ENCODE results near the gene ASS1.
"Not testable (repeated sequence)": the region's sequence is repeated elsewhere in the genome, so short reads cannot be mapped to it uniquely, and the experiment has no call there.

ASS1 gene

GRCh38 chr9:130432796-130433167, 12.0 kb upstream of the ASS1 start:
- Histone ChIP-seq H3K27me3 (ENCODE audit: control insufficient read depth in 2 of 2, insufficient read depth in 2 of 2, low read length in 2 of 2) (peaks cover 12 to 13% of the 10 kb centered on the region in 2 donors), H3K4me3 (ENCODE audit: low read length in 2 of 2) (no peak overlapping the region), H3K9ac (ENCODE audit: low read depth in 1 of 2, low read length in 2 of 2) (peak overlapping the region in 1 of 2 donors; percentile 43)

GRCh38 chr9:130433168-130433946, 11.4 kb upstream of the ASS1 start:
- H3K9me3 ChIP-seq (ENCODE audit: control insufficient read depth in 2 of 2, low read length in 2 of 2): no peaks in the 10 kb centered on the region
- H3K27me3 ChIP-seq (ENCODE audit: control insufficient read depth in 2 of 2, insufficient read depth in 2 of 2, low read length in 2 of 2): peaks cover 12 to 13% of the 10 kb centered on the region in 2 donors
- H3K4me3 ChIP-seq (ENCODE audit: low read length in 2 of 2): peak overlapping the region in 1 of 2 donors; percentile 13
- H3K27ac ChIP-seq (ENCODE audit: low read depth in 2 of 2, low read length in 2 of 2): no peak overlapping the region
- no peaks in the 10 kb centered on the region for H3K36me3 ChIP-seq (ENCODE audit: control insufficient read depth in 2 of 2, insufficient read depth in 2 of 2, low read length in 2 of 2)
- H3K9ac ChIP-seq (ENCODE audit: low read depth in 1 of 2, low read length in 2 of 2): peak overlapping the region in 1 of 2 donors; percentile 43
- peaks cover 6 to 12% of the 10 kb centered on the region in 2 donors for H3K4me1 ChIP-seq (ENCODE audit: control insufficient read depth in 2 of 2, insufficient read depth in 2 of 2, low read length in 2 of 2)

More at GRCh38 chr9:130432796-130433167, 12.0 kb upstream of the ASS1 start:
- Histone ChIP-seq H3K27ac (ENCODE audit: low read depth in 2 of 2, low read length in 2 of 2) (no peak overlapping the region), H3K36me3 (ENCODE audit: control insufficient read depth in 2 of 2, insufficient read depth in 2 of 2, low read length in 2 of 2) (no peaks in the 10 kb centered on the region), H3K9me3 (ENCODE audit: control insufficient read depth in 2 of 2, low read length in 2 of 2) (no peaks in the 10 kb centered on the region), H3K4me1 (ENCODE audit: control insufficient read depth in 2 of 2, insufficient read depth in 2 of 2, low read length in 2 of 2) (peaks cover 6 to 12% of the 10 kb centered on the region in 2 donors)

GRCh38 chr9:130433947-130434262, 10.9 kb upstream of the ASS1 start:
- H3K9ac ChIP-seq (ENCODE audit: low read depth in 1 of 2, low read length in 2 of 2): no peak overlapping the region
- H3K27me3 ChIP-seq (ENCODE audit: control insufficient read depth in 2 of 2, insufficient read depth in 2 of 2, low read length in 2 of 2): peaks cover 12 to 13% of the 10 kb centered on the region in 2 donors
- H3K4me1 ChIP-seq (ENCODE audit: control insufficient read depth in 2 of 2, insufficient read depth in 2 of 2, low read length in 2 of 2): peaks cover 6 to 12% of the 10 kb centered on the region in 2 donors
- no peak overlapping the region for H3K27ac ChIP-seq (ENCODE audit: low read depth in 2 of 2, low read length in 2 of 2)
- H3K36me3 ChIP-seq (ENCODE audit: control insufficient read depth in 2 of 2, insufficient read depth in 2 of 2, low read length in 2 of 2): no peaks in the 10 kb centered on the region
- no peak overlapping the region for H3K4me3 ChIP-seq (ENCODE audit: low read length in 2 of 2)
- H3K9me3 ChIP-seq (ENCODE audit: control insufficient read depth in 2 of 2, low read length in 2 of 2): no peaks in the 10 kb centered on the region

GRCh38 chr9:130434656-130435055, 10.1 kb upstream of the ASS1 start:
- peaks cover 12 to 13% of the 10 kb centered on the region in 2 donors for H3K27me3 ChIP-seq (ENCODE audit: control insufficient read depth in 2 of 2, insufficient read depth in 2 of 2, low read length in 2 of 2)
- not testable (repeated sequence) for H3K9ac ChIP-seq (ENCODE audit: low read depth in 1 of 2, low read length in 2 of 2); H3K9me3 ChIP-seq (ENCODE audit: control insufficient read depth in 2 of 2, low read length in 2 of 2); H3K36me3 ChIP-seq (ENCODE audit: control insufficient read depth in 2 of 2, insufficient read depth in 2 of 2, low read length in 2 of 2); H3K27ac ChIP-seq (ENCODE audit: low read depth in 2 of 2, low read length in 2 of 2); H3K4me3 ChIP-seq (ENCODE audit: low read length in 2 of 2)
- peaks cover 6 to 12% of the 10 kb centered on the region in 2 donors for H3K4me1 ChIP-seq (ENCODE audit: control insufficient read depth in 2 of 2, insufficient read depth in 2 of 2, low read length in 2 of 2)

- H3K27ac ChIP-seq (ENCODE audit: low read depth in 2 of 2, low read length in 2 of 2): no peak overlapping the region
- peaks cover 9 to 13% of the 10 kb centered on the region in 2 donors for H3K27me3 ChIP-seq (ENCODE audit: control insufficient read depth in 2 of 2, insufficient read depth in 2 of 2, low read length in 2 of 2)
- peaks cover 6 to 12% of the 10 kb centered on the region in 2 donors for H3K4me1 ChIP-seq (ENCODE audit: control insufficient read depth in 2 of 2, insufficient read depth in 2 of 2, low read length in 2 of 2)
- no peaks in the 10 kb centered on the region for H3K36me3 ChIP-seq (ENCODE audit: control insufficient read depth in 2 of 2, insufficient read depth in 2 of 2, low read length in 2 of 2)
- no peak overlapping the region for H3K4me3 ChIP-seq (ENCODE audit: low read length in 2 of 2)
- H3K9ac ChIP-seq (ENCODE audit: low read depth in 1 of 2, low read length in 2 of 2): no peak overlapping the region
- H3K9me3 ChIP-seq (ENCODE audit: control insufficient read depth in 2 of 2, low read length in 2 of 2): peaks cover 0 to 2% of the 10 kb centered on the region in 2 donors
Measured at GRCh38 chr9:130437011-130437789, 7.6 kb upstream of the ASS1 start.

- H3K4me1 ChIP-seq (ENCODE audit: control insufficient read depth in 2 of 2, insufficient read depth in 2 of 2, low read length in 2 of 2): peaks cover 2 to 3% of the 10 kb centered on the region in 2 donors
- H3K27me3 ChIP-seq (ENCODE audit: control insufficient read depth in 2 of 2, insufficient read depth in 2 of 2, low read length in 2 of 2): peaks cover 6 to 8% of the 10 kb centered on the region in 2 donors
- no peak overlapping the region for H3K9ac ChIP-seq (ENCODE audit: low read depth in 1 of 2, low read length in 2 of 2)
- no peak overlapping the region for H3K27ac ChIP-seq (ENCODE audit: low read depth in 2 of 2, low read length in 2 of 2)
- no peak overlapping the region for H3K4me3 ChIP-seq (ENCODE audit: low read length in 2 of 2)
- H3K9me3 ChIP-seq (ENCODE audit: control insufficient read depth in 2 of 2, low read length in 2 of 2): peaks cover 0 to 2% of the 10 kb centered on the region in 2 donors
- no peaks in the 10 kb centered on the region for H3K36me3 ChIP-seq (ENCODE audit: control insufficient read depth in 2 of 2, insufficient read depth in 2 of 2, low read length in 2 of 2)
Measured at GRCh38 chr9:130438382-130438981, 6.3 kb upstream of the ASS1 start.

GRCh38 chr9:130441031-130441430, 3.7 kb upstream of the ASS1 start:
- no peak overlapping the region for H3K4me3 ChIP-seq (ENCODE audit: low read length in 2 of 2)
- H3K27me3 ChIP-seq (ENCODE audit: control insufficient read depth in 2 of 2, insufficient read depth in 2 of 2, low read length in 2 of 2): no peaks in the 10 kb centered on the region
- H3K27ac ChIP-seq (ENCODE audit: low read depth in 2 of 2, low read length in 2 of 2): no peak overlapping the region
- H3K36me3 ChIP-seq (ENCODE audit: control insufficient read depth in 2 of 2, insufficient read depth in 2 of 2, low read length in 2 of 2): no peaks in the 10 kb centered on the region
- H3K4me1 ChIP-seq (ENCODE audit: control insufficient read depth in 2 of 2, insufficient read depth in 2 of 2, low read length in 2 of 2): peaks cover 6 to 9% of the 10 kb centered on the region in 2 donors
- peaks cover 0 to 2% of the 10 kb centered on the region in 2 donors for H3K9me3 ChIP-seq (ENCODE audit: control insufficient read depth in 2 of 2, low read length in 2 of 2)
- H3K9ac ChIP-seq (ENCODE audit: low read depth in 1 of 2, low read length in 2 of 2): no peak overlapping the region

- Histone ChIP-seq H3K9me3 (ENCODE audit: control insufficient read depth in 2 of 2, low read length in 2 of 2) (peaks cover 0 to 2% of the 10 kb centered on the region in 2 donors), H3K4me1 (ENCODE audit: control insufficient read depth in 2 of 2, insufficient read depth in 2 of 2, low read length in 2 of 2) (peaks cover 15 to 24% of the 10 kb centered on the region in 2 donors), H3K4me3 (ENCODE audit: low read length in 2 of 2) (no peak overlapping the region), H3K36me3 (ENCODE audit: control insufficient read depth in 2 of 2, insufficient read depth in 2 of 2, low read length in 2 of 2) (no peaks in the 10 kb centered on the region), H3K27me3 (ENCODE audit: control insufficient read depth in 2 of 2, insufficient read depth in 2 of 2, low read length in 2 of 2) (no peaks in the 10 kb centered on the region), H3K27ac (ENCODE audit: low read depth in 2 of 2, low read length in 2 of 2) (no peak overlapping the region), H3K9ac (ENCODE audit: low read depth in 1 of 2, low read length in 2 of 2) (no peak overlapping the region)
Measured at GRCh38 chr9:130442746-130443455, 1.9 kb upstream of the ASS1 start.

GRCh38 chr9:130443456-130443801, 1.3 kb upstream of the ASS1 start:
- Histone ChIP-seq H3K4me3 (ENCODE audit: low read length in 2 of 2) (no peak overlapping the region), H3K4me1 (ENCODE audit: control insufficient read depth in 2 of 2, insufficient read depth in 2 of 2, low read length in 2 of 2) (peaks cover 15 to 24% of the 10 kb centered on the region in 2 donors), H3K27ac (ENCODE audit: low read depth in 2 of 2, low read length in 2 of 2) (no peak overlapping the region), H3K9ac (ENCODE audit: low read depth in 1 of 2, low read length in 2 of 2) (no peak overlapping the region), H3K27me3 (ENCODE audit: control insufficient read depth in 2 of 2, insufficient read depth in 2 of 2, low read length in 2 of 2) (no peaks in the 10 kb centered on the region), H3K36me3 (ENCODE audit: control insufficient read depth in 2 of 2, insufficient read depth in 2 of 2, low read length in 2 of 2) (no peaks in the 10 kb centered on the region), H3K9me3 (ENCODE audit: control insufficient read depth in 2 of 2, low read length in 2 of 2) (peaks cover 0 to 2% of the 10 kb centered on the region in 2 donors)
